ENCODE results near the gene HAUS1. TPM values are rescaled to one million over a fixed set of nuclear protein-coding genes. Genes with fewer than 3 reads are reported as not detected.

HAUS1 gene
- total and polyA plus RNA-seq, 9 donors: 18.6 to 54.2 (median 28.1) TPM

- intact Hi-C loops (cut with DNase I): no loop called here
- Histone ChIP-seq H3K27me3 (no peaks in the 10 kb centered on the region), H3K4me1 (ENCODE audit: insufficient read depth) (no peaks in the 10 kb centered on the region), H3K27ac (no peak overlapping the region), H3K36me3 (no peaks in the 10 kb centered on the region), H3K9me3 (no peaks in the 10 kb centered on the region), H3K4me3 (no peak overlapping the region)
- 91 to 93% (median 92%) methylated on average over 3 of the region's 3 CpGs for WGBS, 3 donors
- TF ChIP-seq EP300 (IDR thresholded peaks at IDR 0.05) (no peak), POLR2A (IDR thresholded peaks at IDR 0.05) (no peak), CTCF (IDR thresholded peaks at IDR 0.05) (no peak)
- DNase-seq: no peak
Measured at GRCh38 chr18:46061387-46061786, 42.8 kb upstream of the HAUS1 start.

GRCh38 chr18:46061796-46062195, 42.4 kb upstream of the HAUS1 start:
- TF ChIP-seq CTCF (IDR thresholded peaks at IDR 0.05) (no peak), EP300 (IDR thresholded peaks at IDR 0.05) (no peak), POLR2A (IDR thresholded peaks at IDR 0.05) (no peak)
- no peak overlapping the region for H3K4me3 ChIP-seq
- no peaks in the 10 kb centered on the region for H3K9me3 ChIP-seq
- 95 to 100% (median 95%) methylated on average over 1 of the region's 1 CpG for WGBS, 3 donors
- intact Hi-C loops (cut with DNase I): no loop called here
- no peaks in the 10 kb centered on the region for H3K27me3 ChIP-seq
- no peak for DNase-seq
- H3K27ac ChIP-seq: no peak overlapping the region
- no peaks in the 10 kb centered on the region for H3K4me1 ChIP-seq (ENCODE audit: insufficient read depth)
- no peaks in the 10 kb centered on the region for H3K36me3 ChIP-seq

- no peak for DNase-seq
- H3K27ac ChIP-seq: no peak overlapping the region
- intact Hi-C loops (cut with DNase I): no loop called here
- H3K4me3 ChIP-seq: no peak overlapping the region
- no peaks in the 10 kb centered on the region for H3K36me3 ChIP-seq
- 94 to 98% (median 94%) methylated on average over 5 of the region's 5 CpGs for WGBS, 3 donors
- no peaks in the 10 kb centered on the region for H3K9me3 ChIP-seq
- no peaks in the 10 kb centered on the region for H3K27me3 ChIP-seq
- TF ChIP-seq POLR2A (IDR thresholded peaks at IDR 0.05): no peak
- TF ChIP-seq CTCF (IDR thresholded peaks at IDR 0.05): no peak
- TF ChIP-seq EP300 (IDR thresholded peaks at IDR 0.05): no peak
- no peaks in the 10 kb centered on the region for H3K4me1 ChIP-seq (ENCODE audit: insufficient read depth)
Measured at GRCh38 chr18:46062781-46063180, 41.4 kb upstream of the HAUS1 start.

- intact Hi-C loops (cut with DNase I): loop anchor here in 1 of 4 donors (2.0 kb wide), 1 partner anchor 15 kb away; no protein-coding TSS in a partner anchor
- Histone ChIP-seq H3K4me1 (ENCODE audit: insufficient read depth) (peaks cover 8% of the 10 kb centered on the region), H3K4me3 (no peak overlapping the region), H3K27ac (no peak overlapping the region), H3K9me3 (no peaks in the 10 kb centered on the region), H3K36me3 (no peaks in the 10 kb centered on the region), H3K27me3 (no peaks in the 10 kb centered on the region)
- 77 to 88% (median 80%) methylated on average over 5 of the region's 5 CpGs for WGBS, 3 donors
- no peak for DNase-seq
- TF ChIP-seq CTCF (IDR thresholded peaks at IDR 0.05) (no peak), POLR2A (IDR thresholded peaks at IDR 0.05) (no peak), EP300 (IDR thresholded peaks at IDR 0.05) (no peak)
Measured at GRCh38 chr18:46067438-46068007, 36.7 kb upstream of the HAUS1 start.

Measured in ovary (tissue), 9 donors.